HG03045 (cell line): ENCODE measurements around the gene SLC2A13.

Experiments used
- ATAC-seq: cut with Tn5 transposase; IDR thresholded peaks from one replicate; pipeline ENCODE4 v1.9.1; 2021; ENCODE audit warnings: mild to moderate bottlenecking, moderate library complexity; ENCODE audit not compliant: unreplicated experiment

SLC2A13 gene

DNA sequence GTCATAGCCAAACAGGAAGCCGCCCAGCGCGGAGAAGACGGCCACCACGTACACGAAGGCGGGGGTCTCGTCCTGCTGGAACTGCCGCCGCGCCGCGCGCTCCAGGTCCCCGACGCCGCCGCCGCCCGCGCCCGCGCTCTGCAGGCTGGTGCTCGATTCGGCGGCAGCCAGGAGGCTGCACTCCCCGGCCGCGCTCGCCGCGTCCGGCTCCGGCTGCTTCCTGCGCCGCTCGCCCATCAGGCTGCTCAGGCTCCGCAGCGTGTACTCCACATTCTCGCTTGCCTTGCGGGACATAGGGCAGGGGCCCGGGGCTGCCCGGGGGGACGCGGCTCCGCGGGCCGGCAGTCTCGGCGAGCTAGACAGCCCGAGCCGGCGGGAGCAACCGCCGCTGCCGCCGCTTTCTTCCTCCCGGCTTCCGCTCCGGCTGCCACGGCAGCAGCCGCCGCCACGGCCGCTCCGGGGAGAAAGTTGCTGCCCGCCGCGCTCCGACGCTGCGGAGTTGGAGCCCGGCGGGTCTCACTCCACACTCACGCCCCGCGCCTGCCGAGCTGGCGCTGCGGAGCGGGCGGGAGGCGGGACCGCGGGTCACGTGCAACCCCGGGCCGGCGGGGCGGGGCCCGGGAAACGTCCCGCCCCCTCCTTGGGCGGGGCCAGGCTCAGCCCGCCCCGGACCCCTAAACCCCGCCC lies at the start of gene SLC2A13:
SLC2A13 (minus strand) TSS at position 567 of the 687 bp plus-strand sequence; CDS start at position 294, 273 bp downstream.
- peak; percentile 77 for ATAC-seq

DNA sequence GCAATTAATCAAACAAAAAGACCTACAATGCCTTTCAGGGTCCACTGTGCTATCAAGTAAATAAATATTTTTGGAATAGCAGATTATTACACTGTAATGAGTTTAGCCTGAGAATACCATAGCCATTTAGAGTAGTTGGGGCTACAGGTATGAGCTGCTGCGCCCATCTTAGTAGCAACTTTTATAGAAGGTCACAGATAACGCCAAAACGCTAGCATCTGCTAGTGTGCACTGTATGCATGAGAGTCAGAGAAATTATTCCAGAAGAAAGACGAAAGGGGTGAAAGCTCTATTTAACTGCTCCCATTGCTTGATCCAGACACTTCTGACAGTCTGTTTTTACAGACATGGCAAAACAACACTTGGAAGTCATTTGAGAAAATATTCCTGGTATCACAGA lies 48.5 kb upstream of the SLC2A13 start:
- ATAC-seq = no peak

- no peak for ATAC-seq
Measured at GRCh38 chr12:40153432-40153831, 47.6 kb upstream of the SLC2A13 start.

DNA sequence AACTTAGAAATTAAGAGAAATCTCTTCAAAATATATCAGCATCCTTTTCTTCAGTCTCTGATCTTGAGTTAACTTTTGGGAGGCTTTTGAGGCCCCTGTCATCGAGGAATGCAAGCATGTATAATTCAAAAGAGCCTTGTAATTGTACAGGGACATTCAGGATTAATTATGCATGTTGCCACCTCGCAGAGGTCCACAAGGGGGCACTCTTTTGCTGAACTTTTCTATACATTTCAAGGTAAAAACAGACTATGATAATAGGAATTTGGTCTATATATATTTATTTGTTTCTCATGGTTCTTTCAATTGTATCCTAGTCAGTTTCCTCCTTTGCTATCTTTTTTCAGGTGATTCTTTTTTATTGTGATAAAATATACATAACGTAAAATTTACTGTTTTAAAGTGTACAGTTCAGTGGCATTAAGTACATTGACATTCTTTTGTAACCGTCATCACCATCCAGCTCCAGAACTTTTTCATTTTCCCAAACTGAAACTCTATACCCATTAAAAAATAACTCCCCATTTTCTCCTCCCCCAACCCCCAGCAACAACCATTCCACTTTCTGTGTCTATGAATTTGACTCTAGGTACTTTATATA lies 47.0 kb upstream of the SLC2A13 start:
- ATAC-seq = no peak

DNA sequence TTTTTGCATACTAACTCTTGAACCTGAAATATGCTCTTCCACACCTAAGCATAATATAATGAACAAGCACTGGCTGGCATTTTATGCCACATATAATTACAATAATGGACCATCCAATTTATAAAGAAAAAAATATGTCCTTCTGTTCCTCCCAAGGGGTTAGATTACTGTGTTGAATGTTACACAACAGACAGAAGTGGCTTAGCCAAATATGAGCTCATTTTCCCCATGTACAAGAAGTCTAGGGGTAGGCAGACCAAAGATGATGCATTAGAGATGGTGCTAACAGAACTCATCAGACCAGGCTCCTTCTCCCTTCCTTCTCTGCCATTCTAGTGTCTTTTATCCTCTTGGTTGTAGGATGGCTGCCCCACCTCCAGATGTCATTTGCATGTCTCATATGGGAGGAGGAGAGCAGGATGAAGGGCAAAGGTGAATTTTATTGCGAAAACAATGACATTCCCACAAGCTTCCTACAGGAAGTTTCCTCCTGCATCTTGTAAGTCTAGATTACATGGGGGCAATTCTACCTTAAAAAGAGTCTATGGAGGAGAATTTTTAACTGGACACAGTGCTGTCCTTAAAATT lies 43.9 kb upstream of the SLC2A13 start:
- no peak for ATAC-seq

DNA sequence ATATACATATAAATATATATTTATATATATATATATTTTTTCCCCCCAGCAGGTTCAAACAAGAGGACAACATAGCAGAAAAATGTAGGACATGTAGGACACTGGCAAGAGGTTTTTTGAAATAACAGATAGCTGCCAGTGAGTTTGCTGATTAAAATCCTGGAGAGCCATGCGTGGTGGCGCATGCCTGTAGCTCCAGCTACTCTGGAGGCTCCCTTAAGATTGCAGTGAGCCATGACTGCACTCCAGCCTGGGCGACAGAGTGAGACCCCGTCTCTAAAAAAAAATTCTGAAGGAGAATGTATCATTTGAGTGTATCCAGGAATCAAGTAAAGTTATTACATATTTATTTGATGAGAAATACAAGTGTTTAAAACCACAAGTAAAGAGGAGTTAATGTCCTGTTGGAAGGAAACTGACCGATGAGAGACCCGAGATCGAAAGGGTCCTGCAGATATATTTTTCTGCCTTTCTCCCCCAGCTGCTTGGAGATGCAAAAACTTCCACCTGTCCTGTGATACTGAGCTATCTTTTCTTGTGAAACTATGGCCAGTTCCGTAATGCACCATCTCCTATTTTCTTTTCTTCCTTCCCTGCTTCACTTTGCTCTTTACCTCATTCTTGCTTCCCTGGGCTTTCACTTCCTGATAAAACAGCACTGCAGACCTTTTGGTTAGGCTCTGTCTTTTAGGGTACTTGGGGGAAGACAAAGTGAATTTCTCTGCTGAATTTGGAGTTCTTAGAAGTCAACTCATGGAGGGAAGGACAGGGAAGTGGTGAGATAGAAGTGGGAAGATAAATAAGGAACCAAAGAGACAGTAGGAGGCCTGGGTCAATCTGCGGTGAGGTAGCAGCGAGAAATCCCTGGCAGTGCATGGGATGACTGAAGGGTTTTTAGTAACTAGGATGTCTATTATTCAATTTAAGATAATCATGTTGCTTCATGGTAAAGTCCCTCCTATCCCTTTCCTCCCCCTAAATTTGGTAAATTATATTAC lies 41.2 kb upstream of the SLC2A13 start:
- no peak for ATAC-seq

DNA sequence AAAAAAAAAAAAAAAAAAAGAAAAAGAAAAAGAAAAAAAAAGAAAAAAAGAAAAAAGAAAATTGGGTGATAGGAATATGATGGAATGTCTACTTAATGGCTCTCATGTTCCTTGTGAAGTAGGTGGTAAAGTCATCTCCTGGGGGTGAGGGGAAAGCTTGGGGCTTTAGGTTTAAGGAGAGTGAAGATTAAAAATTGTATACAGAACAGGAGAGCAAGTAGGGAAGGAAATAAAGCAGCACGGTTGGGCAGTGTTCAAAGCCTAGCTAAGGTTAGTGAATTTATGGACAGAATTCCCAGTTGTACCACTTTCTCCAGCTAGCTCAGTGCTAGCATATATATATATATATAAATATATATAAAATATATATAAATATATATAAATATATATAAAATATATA lies 40.0 kb upstream of the SLC2A13 start:
- ATAC-seq = no peak

DNA sequence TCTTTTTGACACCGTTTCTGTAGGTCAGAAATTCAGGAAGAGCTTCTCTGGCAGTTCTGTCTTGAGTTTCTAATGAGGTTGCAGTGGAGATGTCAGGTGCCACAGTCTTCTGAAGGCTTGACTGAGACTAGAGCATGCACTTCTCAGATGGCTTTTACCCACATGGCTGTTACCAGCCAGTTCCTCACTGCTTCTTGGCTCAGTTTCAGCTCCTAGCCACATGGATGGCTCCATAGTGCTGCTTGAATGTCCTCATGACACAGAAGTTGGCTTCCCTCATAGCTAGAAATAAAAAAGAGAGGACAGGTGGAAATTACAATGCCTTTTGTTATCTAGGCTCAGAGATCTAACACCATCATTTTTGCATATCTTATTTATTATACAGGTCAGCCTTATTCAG lies 38.1 kb upstream of the SLC2A13 start:
- ATAC-seq = no peak

GRCh38 chr12:40142001-40142744 lies 36.3 kb upstream of the SLC2A13 start:
- ATAC-seq = no peak

DNA sequence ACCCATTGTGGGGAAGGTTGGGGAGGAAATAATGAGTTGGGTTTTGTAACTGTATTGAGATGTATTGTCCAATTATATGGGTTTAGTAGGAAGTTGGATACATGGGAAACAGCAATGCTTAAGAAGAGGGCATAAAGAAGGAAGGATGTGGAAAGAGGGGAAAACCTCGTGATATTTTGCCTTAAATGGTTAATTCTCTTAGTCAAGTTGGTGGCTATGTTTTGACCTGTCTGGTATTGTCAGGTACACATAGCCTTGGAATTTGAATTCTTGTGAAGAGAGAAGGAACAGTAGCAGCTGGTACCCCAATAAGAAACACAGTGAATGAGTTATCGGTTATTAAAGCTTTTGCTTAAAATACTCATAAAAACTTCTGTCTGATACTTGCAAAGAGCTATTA lies 32.6 kb upstream of the SLC2A13 start:
- ATAC-seq = no peak

DNA sequence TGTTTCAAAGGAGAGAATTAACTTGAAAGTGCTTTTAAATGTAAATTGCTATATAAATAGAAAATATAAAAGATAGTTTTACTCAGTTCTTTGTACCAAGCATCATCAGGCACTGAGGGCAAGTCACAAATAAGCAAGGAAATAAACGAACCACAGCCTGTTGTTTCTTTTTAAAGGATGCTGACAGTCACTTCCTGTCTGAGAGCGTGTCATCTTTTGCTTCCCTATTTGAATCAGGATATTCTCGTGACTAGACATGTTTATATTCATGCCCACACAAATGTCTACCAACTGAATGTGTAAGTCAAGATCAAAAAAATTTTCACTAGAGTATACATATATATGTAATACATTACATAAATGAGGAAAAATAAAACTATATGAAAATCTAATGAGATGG lies 31.4 kb upstream of the SLC2A13 start:
- ATAC-seq = peak; percentile 68

- ATAC-seq = no peak
Measured at GRCh38 chr12:40127408-40127807, 21.5 kb upstream of the SLC2A13 start.

GRCh38 chr12:40123496-40123895 lies 17.6 kb upstream of the SLC2A13 start:
- no peak for ATAC-seq

- ATAC-seq = no peak
Measured at GRCh38 chr12:40122842-40123241, 17.0 kb upstream of the SLC2A13 start.

- ATAC-seq = peak; percentile 62
Measured at GRCh38 chr12:40117818-40118217, 11.9 kb upstream of the SLC2A13 start.

GRCh38 chr12:40110586-40110985 lies 4.7 kb upstream of the SLC2A13 start:
- no peak for ATAC-seq

DNA sequence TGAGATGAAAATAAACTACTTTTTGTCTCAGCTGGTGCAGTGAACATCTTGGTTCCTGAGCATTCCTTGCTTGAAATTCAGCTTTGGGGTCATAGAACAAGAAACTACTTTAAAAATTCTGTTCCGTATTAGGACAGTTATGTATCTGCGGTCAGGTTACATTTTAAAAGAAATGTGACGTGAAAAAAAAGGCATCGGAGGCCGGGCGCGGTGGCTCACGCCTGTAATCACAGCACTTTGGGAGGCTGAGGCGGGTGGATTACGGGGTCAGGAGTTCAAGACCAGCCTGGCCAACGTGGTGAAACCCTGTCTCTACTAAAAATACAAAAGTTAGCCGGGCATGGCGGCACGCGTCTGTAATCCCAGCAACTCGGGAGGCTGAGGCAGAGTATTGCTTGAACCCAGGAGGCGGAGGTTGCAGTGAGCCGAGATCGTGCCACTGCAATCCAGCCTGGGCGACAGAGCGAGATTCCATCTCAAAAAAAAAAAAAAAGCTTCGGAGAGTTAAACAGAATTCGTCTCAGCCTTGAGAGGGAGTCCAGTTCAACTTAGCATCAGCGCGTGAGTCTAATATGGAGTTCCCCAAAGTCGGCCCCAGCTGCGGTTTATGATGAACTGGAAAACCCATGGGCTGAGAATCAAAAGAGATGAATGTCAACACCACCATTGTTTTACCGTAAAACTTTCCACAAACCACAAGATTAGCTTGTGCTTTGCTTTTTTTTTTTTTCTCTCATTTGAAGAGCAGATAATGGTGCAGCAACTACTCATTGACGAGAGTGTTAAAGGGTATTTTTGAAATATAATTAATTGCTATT lies 2.1 kb upstream of the SLC2A13 start:
- ATAC-seq = no peak

DNA sequence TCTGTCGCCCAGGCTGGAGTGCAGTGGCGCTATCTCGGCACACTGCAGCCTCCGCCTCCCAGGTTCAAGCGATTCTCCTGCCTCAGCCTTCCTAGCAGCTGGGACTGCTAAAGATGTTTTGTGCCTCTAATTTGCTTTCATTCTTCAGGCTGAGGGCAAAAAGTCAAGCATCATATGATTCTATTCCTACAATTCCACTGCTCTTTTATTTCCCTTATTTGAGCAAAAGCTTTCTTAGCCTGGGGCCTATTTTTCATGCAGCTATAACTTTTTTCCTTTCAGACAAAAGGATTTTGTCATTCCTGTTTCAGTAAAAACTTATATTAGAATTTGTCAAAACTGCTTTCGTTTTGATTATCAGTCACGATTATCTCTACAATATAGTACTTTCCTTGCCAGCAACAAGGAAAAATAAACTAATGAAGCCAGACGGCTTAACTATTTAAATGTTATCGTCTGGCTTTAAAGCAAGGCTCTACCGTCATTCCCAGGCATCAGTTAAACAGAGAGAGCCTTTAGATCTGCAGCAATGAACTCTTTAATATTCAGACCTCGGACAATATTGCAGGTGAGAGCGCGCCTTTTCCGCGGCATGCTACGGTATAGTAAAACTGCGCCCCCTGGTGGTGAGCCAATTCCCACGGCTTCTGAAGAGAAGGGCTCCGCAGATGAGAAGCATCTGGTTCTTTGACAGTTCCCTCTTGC lies 1.4 kb upstream of the SLC2A13 start:
- peak; percentile 41 for ATAC-seq

- ATAC-seq = no peak
Measured at GRCh38 chr12:40106655-40107054, 774 bp upstream of the SLC2A13 start.
